HCT116 (cell line): ENCODE data around the gene DCTN2. TPM values are rescaled to one million over a fixed set of nuclear protein-coding genes. Genes with fewer than 3 reads are reported as not detected.

Source experiments
- ATAC-seq: fragments of 200-7000 bp; cut with Tn5 transposase; 2 replicates; pipeline ENCODE4 v1.9.1; 2020; ENCODE audit warnings: mild to moderate bottlenecking, moderate library complexity
- BruUV-seq: library from RNA; stranded (reverse); fragments of 400-500 nt; replicated peaks from 2 replicates; lab custom pipeline; 2021; lab: Mats Ljungman, UMichigan
- CTCF ChIA-PET: fragments of 300-600 bp; sonication (Branson Sonifier 250); formaldehyde crosslinking; loops from one replicate; lab custom pipeline; 2021; ENCODE audit warnings: antibody characterized with exemption; lab: Charles Lee
- POLR2A ChIA-PET: fragments of 300-600, 350-600 bp; sonication (Branson Sonifier 250); formaldehyde crosslinking; loops from one replicate; lab custom pipeline; 2021; ENCODE audit warnings: antibody characterized with exemption; lab: Charles Lee
- RAD21 ChIA-PET, 2 experiments: fragments of 300-600 bp; sonication (Branson Sonifier 250); formaldehyde crosslinking; loops; one replicate each; lab custom pipeline; 2023; ENCODE audit warnings: low total read pairs in 2 of 2; ENCODE audit not compliant: uncharacterized antibody in 2 of 2, unreplicated experiment in 2 of 2, low non-redundant PET in 1 of 2; lab: Charles Lee
- DNase-seq: peaks from one replicate; pipeline ENCODE4 v3.0.0-alpha.2; 2010; ENCODE audit warnings: low read depth, low spot score
- H2AFZ ChIP-seq: fragments of 200-600 bp; shearing (Covaris generic), sonication (generic); 2 replicates; pipeline ENCODE4 v1.6.1; 2017; ENCODE audit warnings: low read depth, mixed run types, mixed read lengths, antibody characterized with exemption, low read length; ENCODE audit not compliant: poor library complexity, severe bottlenecking
- H3K27ac ChIP-seq: 2 replicates; pipeline ENCODE4 v1.5.1; 2012; ENCODE audit warnings: low read depth, low read length
- H3K27me3 ChIP-seq: fragments of 200-600 bp; sonication (generic); 2 replicates; pipeline ENCODE4 v1.6.1; 2016; ENCODE audit warnings: mixed run types, low read length, mixed read lengths; ENCODE audit not compliant: insufficient read depth
- H3K36me3 ChIP-seq, 2 experiments: fragments of 200-500 bp in 1 of 2; fragments of 200-600 bp in 1 of 2; sonication (Bioruptor generic) in 1 of 2; sonication (generic) in 1 of 2; 2 replicates each; pipeline versions ENCODE4 v1.5.1 to v1.6.1; 2014 to 2016; ENCODE audit warnings: low read length in 2 of 2, inconsistent platforms in 1 of 2, mixed read lengths in 1 of 2, mixed run types in 1 of 2; ENCODE audit not compliant: insufficient read depth in 2 of 2, control insufficient read depth in 1 of 2
- H3K4me1 ChIP-seq, 2 experiments: fragments of 200-600 bp in 1 of 2; sonication (generic) in 1 of 2; 2 replicates each; pipeline versions ENCODE4 v1.5.1 to v1.6.1; 2012 to 2017; ENCODE audit warnings: low read length in 2 of 2, inconsistent platforms in 1 of 2, mild to moderate bottlenecking in 1 of 2, mixed read lengths in 1 of 2, mixed run types in 1 of 2, moderate library complexity in 1 of 2; ENCODE audit not compliant: insufficient read depth in 2 of 2, control insufficient read depth in 1 of 2
- H3K4me2 ChIP-seq: fragments of 200-600 bp; sonication (generic); 2 replicates; pipeline ENCODE4 v1.6.1; 2017; ENCODE audit warnings: mixed run types, low read length, mixed read lengths
- H3K4me3 ChIP-seq, 2 experiments: fragments of 200-600 bp in 1 of 2; sonication (generic) in 1 of 2; replicated peaks in 1 of 2; 2 replicates each; pipeline ENCODE4 v1.5.1; 2011 to 2016; ENCODE audit warnings: low read length in 2 of 2, control low read depth in 1 of 2, low read depth in 1 of 2, mild to moderate bottlenecking in 1 of 2, mixed read lengths in 1 of 2, mixed run types in 1 of 2
- H3K79me2 ChIP-seq: fragments of 200-600 bp; sonication (generic); 2 replicates; pipeline ENCODE4 v1.6.1; 2017; ENCODE audit warnings: mild to moderate bottlenecking, mixed run types, low read length, moderate library complexity, mixed read lengths; ENCODE audit not compliant: insufficient read depth
- H3K9ac ChIP-seq: fragments of 200-600 bp; sonication (generic); 2 replicates; pipeline ENCODE4 v1.6.1; 2016; ENCODE audit warnings: low read length, mixed read lengths
- H3K9me2 ChIP-seq: fragments of 200-600 bp; sonication (generic), shearing (Covaris generic); 2 replicates; pipeline ENCODE4 v1.6.1; 2017; ENCODE audit warnings: mixed run types, mild to moderate bottlenecking, moderate library complexity; ENCODE audit not compliant: insufficient read depth
- H3K9me3 ChIP-seq, 2 experiments: fragments of 200-500 bp in 1 of 2; fragments of 200-600 bp in 1 of 2; sonication (Bioruptor generic) in 1 of 2; sonication (generic) in 1 of 2; 2 replicates each; pipeline ENCODE4 v1.6.1; 2014 to 2017; ENCODE audit warnings: low read length in 2 of 2, mixed read lengths in 2 of 2, inconsistent platforms in 1 of 2, low read depth in 1 of 2, mild to moderate bottlenecking in 1 of 2, mixed run types in 1 of 2, moderate library complexity in 1 of 2; ENCODE audit not compliant: control insufficient read depth in 1 of 2, insufficient read depth in 1 of 2
- H4K20me1 ChIP-seq: fragments of 200-600 bp; sonication (generic), shearing (Covaris generic); 2 replicates; pipeline ENCODE4 v1.6.1; 2017; ENCODE audit warnings: mixed run types, mild to moderate bottlenecking, moderate library complexity; ENCODE audit not compliant: insufficient read depth
- CTCF ChIP-seq, 3 experiments: fragments of 200-600 bp in 1 of 3; sonication (generic) in 1 of 3; IDR thresholded peaks in 2 of 3; conservative IDR thresholded peaks in 1 of 3; 2 replicates each; pipeline ENCODE4 v1.5.1; 2012 to 2017; ENCODE audit warnings: low read depth in 2 of 3, low read length in 2 of 3, antibody characterized with exemption in 1 of 3, borderline replicate concordance in 1 of 3, control low read depth in 1 of 3, mild to moderate bottlenecking in 1 of 3, mixed read lengths in 1 of 3, mixed run types in 1 of 3, moderate library complexity in 1 of 3; ENCODE audit not compliant: insufficient read depth in 1 of 3
- EGR1 ChIP-seq: IDR thresholded peaks from 2 replicates; pipeline ENCODE4 v1.6.1; 2012; ENCODE audit warnings: low read depth
- ELF1 ChIP-seq: IDR thresholded peaks from 2 replicates; pipeline ENCODE4 v1.6.1; 2012; ENCODE audit warnings: low read depth, borderline replicate concordance
- EZH2phosphoT487 ChIP-seq: fragments of 200-600 bp; IDR thresholded peaks from 2 replicates; pipeline ENCODE4 v1.6.1; 2018; ENCODE audit warnings: antibody characterized with exemption, borderline replicate concordance
- FOSL1 ChIP-seq: IDR thresholded peaks from 2 replicates; pipeline ENCODE4 v1.6.1; 2012; ENCODE audit warnings: low read depth
- POLR2A ChIP-seq: IDR thresholded peaks from 2 replicates; pipeline ENCODE4 v1.7.0; 2011; ENCODE audit warnings: borderline replicate concordance; ENCODE audit not compliant: insufficient read depth, insufficient read length; ENCODE audit errors: extremely low read depth
- POLR2AphosphoS5 ChIP-seq: IDR thresholded peaks from 2 replicates; pipeline ENCODE4 v1.6.1; 2011; ENCODE audit warnings: mild to moderate bottlenecking, low read depth, low read length, moderate library complexity
- RAD21 ChIP-seq: IDR thresholded peaks from 2 replicates; pipeline ENCODE4 v1.6.1; 2012; ENCODE audit warnings: low read depth, mild to moderate bottlenecking
- SRF ChIP-seq: IDR thresholded peaks from 2 replicates; pipeline ENCODE4 v1.6.1; 2012; ENCODE audit warnings: low read depth
- ZFX ChIP-seq: fragments of 450-650 bp; IDR thresholded peaks from 2 replicates; pipeline ENCODE4 v1.6.1; 2017
- ZNF274 ChIP-seq: fragments of 200-500 bp; sonication (Bioruptor generic); IDR thresholded peaks from 2 replicates; pipeline ENCODE4 v1.6.1; 2014; ENCODE audit warnings: mild to moderate bottlenecking, low read depth, low read length, inconsistent platforms
- intact Hi-C: fragments of 100-400 bp; cut with micrococcal nuclease; formaldehyde crosslinking; loops from 2 replicates; pipeline ENCODE4 v1.10.0; 2022
- total RNA-seq: library from RNA; stranded (reverse); gene quantifications from one replicate; pipeline ENCODE4 v1.2.1, GENCODE V29; 2021; ENCODE audit not compliant: unreplicated experiment
- TF ChIP-seq, protein P1 (sequence below): IDR thresholded peaks from 2 replicates; pipeline ENCODE4 v1.6.1; 2011; ENCODE audit warnings: mild to moderate bottlenecking, low read length, moderate library complexity; ENCODE audit not compliant: insufficient replicate concordance; ENCODE audit errors: extremely low read depth

The DCTN2 gene
- total RNA-seq, 1 experiment from 2014 or later, result 95.9 TPM

- TSS peak; percentile 64 for BruUV-seq
- intact Hi-C loops, result no loop called here
- Histone ChIP-seq H2AFZ (no peak overlapping the region), H3K27ac (no peak overlapping the region), H3K4me2 (no peak overlapping the region), H3K79me2 (no peaks in the 10 kb centered on the region), H3K9me3 (no peaks in the 10 kb centered on the region), H3K9me2 (no peaks in the 10 kb centered on the region), H3K27me3 (no peaks in the 10 kb centered on the region), H3K36me3 (peaks cover 45 to 49% of the 10 kb centered on the region in 2 experiments; a peak in 3 of 4 replicates), H4K20me1 (no peaks in the 10 kb centered on the region), H3K9ac (no peak overlapping the region), H3K4me1 (no peaks in the 10 kb centered on the region), H3K4me3 (no peak overlapping the region)
- RAD21 ChIA-PET, result no interaction called here
- CTCF ChIA-PET, result no interaction called here
- DNase-seq (no peak), ATAC-seq (no peak)
- POLR2A ChIA-PET, result no interaction called here
- TF ChIP-seq CTCF (IDR thresholded peaks at IDR 0.05 in 2 of 3, conservative IDR thresholded peaks at IDR 0.05 in 1 of 3; ENCODE audit: borderline replicate concordance in 1 of 3, insufficient read depth in 1 of 3, low read depth in 2 of 3, low read length in 2 of 3) (no peak), POLR2AphosphoS5 (peak; percentile 50; the same call in 1 of the 2 replicates)
These were observed 16.4 kb downstream of the DCTN2 start for GRCh38 chr12:57530396-57531142.

DNA sequence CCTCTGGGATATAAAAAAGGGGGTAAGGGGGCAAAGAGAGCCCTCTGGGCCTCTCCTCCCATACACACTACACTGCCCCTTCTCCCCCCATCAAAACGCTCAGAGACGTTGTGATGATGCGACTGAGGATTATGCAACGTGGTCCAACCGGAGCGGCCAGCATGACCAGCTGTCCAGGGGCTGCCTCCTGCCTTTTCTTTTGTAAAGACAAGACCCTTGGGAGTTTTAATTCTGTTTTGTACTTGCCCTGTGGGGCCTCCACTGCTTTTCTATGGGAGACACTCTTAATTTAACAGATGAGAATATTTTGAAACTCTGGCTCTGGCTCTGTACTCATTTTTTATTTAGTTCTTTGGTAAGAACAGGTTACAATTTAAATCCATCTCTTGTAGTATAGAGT, 17.2 kb downstream of the DCTN2 start:
- no peak overlapping the region for H2AFZ ChIP-seq
- peaks cover 46 to 47% of the 10 kb centered on the region in 2 experiments; a peak in 3 of 4 replicates for H3K36me3 ChIP-seq
- intact Hi-C loops, result no loop called here
- POLR2A ChIA-PET, result no interaction called here
- RAD21 ChIA-PET, result no interaction called here
- CTCF ChIA-PET, result no interaction called here
- no peak overlapping the region for H3K4me2 ChIP-seq
- H3K27ac ChIP-seq, result no peak overlapping the region
- no peaks in the 10 kb centered on the region for H4K20me1 ChIP-seq
- TF ChIP-seq SRF (no peak), POLR2A (no peak), EZH2phosphoT487 (no peak), ZNF274 (no peak), EGR1 (no peak), ZFX (no peak), FOSL1 (no peak), RAD21 (no peak), ELF1 (no peak)
- TF ChIP-seq, protein P1, sequence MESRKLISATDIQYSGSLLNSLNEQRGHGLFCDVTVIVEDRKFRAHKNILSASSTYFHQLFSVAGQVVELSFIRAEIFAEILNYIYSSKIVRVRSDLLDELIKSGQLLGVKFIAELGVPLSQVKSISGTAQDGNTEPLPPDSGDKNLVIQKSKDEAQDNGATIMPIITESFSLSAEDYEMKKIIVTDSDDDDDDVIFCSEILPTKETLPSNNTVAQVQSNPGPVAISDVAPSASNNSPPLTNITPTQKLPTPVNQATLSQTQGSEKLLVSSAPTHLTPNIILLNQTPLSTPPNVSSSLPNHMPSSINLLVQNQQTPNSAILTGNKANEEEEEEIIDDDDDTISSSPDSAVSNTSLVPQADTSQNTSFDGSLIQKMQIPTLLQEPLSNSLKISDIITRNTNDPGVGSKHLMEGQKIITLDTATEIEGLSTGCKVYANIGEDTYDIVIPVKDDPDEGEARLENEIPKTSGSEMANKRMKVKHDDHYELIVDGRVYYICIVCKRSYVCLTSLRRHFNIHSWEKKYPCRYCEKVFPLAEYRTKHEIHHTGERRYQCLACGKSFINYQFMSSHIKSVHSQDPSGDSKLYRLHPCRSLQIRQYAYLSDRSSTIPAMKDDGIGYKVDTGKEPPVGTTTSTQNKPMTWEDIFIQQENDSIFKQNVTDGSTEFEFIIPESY, result no peak
- no peak for DNase-seq
- H3K4me1 ChIP-seq, result peaks cover 0 to 1% of the 10 kb centered on the region in 2 experiments; a peak in 1 of 4 replicates
- no peak for ATAC-seq
- no peak overlapping the region for H3K4me3 ChIP-seq
- H3K9ac ChIP-seq, result no peak overlapping the region
- no TSS peak for BruUV-seq
- H3K27me3 ChIP-seq, result no peaks in the 10 kb centered on the region
- H3K9me2 ChIP-seq, result no peaks in the 10 kb centered on the region
- H3K79me2 ChIP-seq, result 0 out of 2 replicates have a peak, but pooled peaks cover 7% of the 10 kb centered on the region
- H3K9me3 ChIP-seq, result no peaks in the 10 kb centered on the region
